ENCODE data around the gene DCAF4L1.

The DCAF4L1 gene

GRCh38 chr4:41992967-41993857 lies 11.7 kb downstream of the DCAF4L1 start:
- H3K4me3 ChIP-seq (replicated peaks; ENCODE audit: insufficient read depth, low read length) = no peak overlapping the region
- H3K27me3 ChIP-seq (ENCODE audit: insufficient read depth, poor library complexity, severe bottlenecking) = no peaks in the 10 kb centered on the region
- DNase-seq (ENCODE audit: low read depth in 1 of 2, low spot score in 1 of 2) = no peak

GRCh38 chr4:41994461-41994985 lies 13.0 kb downstream of the DCAF4L1 start:
- TF ChIP-seq GABPA (IDR thresholded peaks at IDR 0.05; ENCODE audit: low read depth) = no peak
- no peak for TF ChIP-seq SPI1 (IDR thresholded peaks at IDR 0.05; ENCODE audit: borderline replicate concordance, low read depth)
- no peak for TF ChIP-seq REST (IDR thresholded peaks at IDR 0.05; ENCODE audit: insufficient replicate concordance, low read depth)
- no peak for TF ChIP-seq POLR2AphosphoS5 (IDR thresholded peaks at IDR 0.05; ENCODE audit: low read depth)

More at GRCh38 chr4:41992967-41993857, 11.7 kb downstream of the DCAF4L1 start:
- no peak for TF ChIP-seq POLR2AphosphoS5 (IDR thresholded peaks at IDR 0.05; ENCODE audit: low read depth)
- no peak for TF ChIP-seq REST (IDR thresholded peaks at IDR 0.05; ENCODE audit: insufficient replicate concordance, low read depth)
- TF ChIP-seq SPI1 (IDR thresholded peaks at IDR 0.05; ENCODE audit: borderline replicate concordance, low read depth) = peak; percentile 67; the same call in 1 of the 2 replicates
- TF ChIP-seq, protein P1, sequence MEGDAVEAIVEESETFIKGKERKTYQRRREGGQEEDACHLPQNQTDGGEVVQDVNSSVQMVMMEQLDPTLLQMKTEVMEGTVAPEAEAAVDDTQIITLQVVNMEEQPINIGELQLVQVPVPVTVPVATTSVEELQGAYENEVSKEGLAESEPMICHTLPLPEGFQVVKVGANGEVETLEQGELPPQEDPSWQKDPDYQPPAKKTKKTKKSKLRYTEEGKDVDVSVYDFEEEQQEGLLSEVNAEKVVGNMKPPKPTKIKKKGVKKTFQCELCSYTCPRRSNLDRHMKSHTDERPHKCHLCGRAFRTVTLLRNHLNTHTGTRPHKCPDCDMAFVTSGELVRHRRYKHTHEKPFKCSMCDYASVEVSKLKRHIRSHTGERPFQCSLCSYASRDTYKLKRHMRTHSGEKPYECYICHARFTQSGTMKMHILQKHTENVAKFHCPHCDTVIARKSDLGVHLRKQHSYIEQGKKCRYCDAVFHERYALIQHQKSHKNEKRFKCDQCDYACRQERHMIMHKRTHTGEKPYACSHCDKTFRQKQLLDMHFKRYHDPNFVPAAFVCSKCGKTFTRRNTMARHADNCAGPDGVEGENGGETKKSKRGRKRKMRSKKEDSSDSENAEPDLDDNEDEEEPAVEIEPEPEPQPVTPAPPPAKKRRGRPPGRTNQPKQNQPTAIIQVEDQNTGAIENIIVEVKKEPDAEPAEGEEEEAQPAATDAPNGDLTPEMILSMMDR (IDR thresholded peaks at IDR 0.05; ENCODE audit: insufficient read depth, low read length) = no peak
- peak overlapping the region; percentile 32 for H3K27ac ChIP-seq (replicated peaks)

GRCh38 chr4:41998019-41998418 lies 16.5 kb downstream of the DCAF4L1 start:
- Histone ChIP-seq H3K27me3 (ENCODE audit: insufficient read depth, poor library complexity, severe bottlenecking) (no peaks in the 10 kb centered on the region), H3K4me3 (replicated peaks; ENCODE audit: insufficient read depth, low read length) (no peak overlapping the region), H3K27ac (replicated peaks) (no peak overlapping the region)
- TF ChIP-seq, protein P1 (IDR thresholded peaks at IDR 0.05; ENCODE audit: insufficient read depth, low read length) = no peak
- TF ChIP-seq REST (IDR thresholded peaks at IDR 0.05; ENCODE audit: insufficient replicate concordance, low read depth) (no peak), SPI1 (IDR thresholded peaks at IDR 0.05; ENCODE audit: borderline replicate concordance, low read depth) (no peak), POLR2AphosphoS5 (IDR thresholded peaks at IDR 0.05; ENCODE audit: low read depth) (no peak), GABPA (IDR thresholded peaks at IDR 0.05; ENCODE audit: low read depth) (no peak)
- no peak for DNase-seq (ENCODE audit: low read depth in 1 of 2, low spot score in 1 of 2)

More at GRCh38 chr4:41994461-41994985, 13.0 kb downstream of the DCAF4L1 start:
- no peak for DNase-seq (ENCODE audit: low read depth in 1 of 2, low spot score in 1 of 2)
- H3K27ac ChIP-seq (replicated peaks) = no peak overlapping the region
- no peaks in the 10 kb centered on the region for H3K27me3 ChIP-seq (ENCODE audit: insufficient read depth, poor library complexity, severe bottlenecking)
- no peak overlapping the region for H3K4me3 ChIP-seq (replicated peaks; ENCODE audit: insufficient read depth, low read length)
